Esophagus squamous epithelium (tissue), 5 donors: ENCODE measurements around the gene ZHX3. TPM values are rescaled to one million over a fixed set of nuclear protein-coding genes. Genes with fewer than 3 reads are reported as not detected.

Experiments used
- DNase-seq: peaks from one replicate; lab custom pipeline; 2025; lab: John Stamatoyannopoulos, UW
- H3K27ac ChIP-seq, 4 donors: fragments of 200-600 bp; sonication (generic); one replicate each; pipeline ENCODE4 v1.5.1; 2016 to 2019; ENCODE audit warnings: mild to moderate bottlenecking in 1 of 4
- H3K27me3 ChIP-seq, 4 donors: fragments of 200-600 bp; sonication (generic); 1 replicate in 3 of 4; 2 replicates in 1 of 4; pipeline versions ENCODE4 v1.5.1 to v1.6.0; 2017 to 2021; ENCODE audit warnings: antibody characterized with exemption in 1 of 4
- H3K36me3 ChIP-seq, 3 donors: fragments of 200-600 bp; sonication (generic); one replicate each; pipeline ENCODE4 v1.5.1; 2016 to 2019
- H3K4me1 ChIP-seq, 3 donors: fragments of 200-600 bp; sonication (generic); one replicate each; pipeline ENCODE4 v1.5.1; 2017 to 2019
- H3K4me3 ChIP-seq, 4 donors: fragments of 200-600 bp; sonication (generic); 1 replicate in 3 of 4; 2 replicates in 1 of 4; pipeline ENCODE4 v1.5.1; 2016 to 2019; ENCODE audit warnings: mild to moderate bottlenecking in 2 of 4, moderate library complexity in 1 of 4
- H3K9me3 ChIP-seq, 3 donors: fragments of 200-600 bp; sonication (generic); one replicate each; pipeline ENCODE4 v1.5.1; 2016 to 2019
- CTCF ChIP-seq, 6 experiments: fragments of 450-650 bp in 4 of 6; fragments of 200-600 bp in 2 of 6; sonication (generic) in 2 of 6; IDR thresholded peaks; one replicate each; pipeline ENCODE4 v1.5.1; 2016 to 2019; ENCODE audit warnings: antibody characterized with exemption in 6 of 6, mild to moderate bottlenecking in 4 of 6, moderate library complexity in 4 of 6
- POLR2A ChIP-seq, 4 donors: fragments of 450-650 bp; IDR thresholded peaks; one replicate each; pipeline ENCODE4 v1.6.1; 2017; ENCODE audit warnings: antibody characterized with exemption in 4 of 4, mild to moderate bottlenecking in 4 of 4, moderate library complexity in 3 of 4
- WGBS, 2 donors: methylation state at CpG; one replicate each; pipeline ENCODE4 v1.1.5; 2018; 5-methylcytosine and 5-hydroxymethylcytosine counted together
- intact Hi-C: fragments of 100-400 bp; cut with DNase I; formaldehyde crosslinking; loops from one replicate; pipeline ENCODE4 v1.15.0; 2022
- total RNA-seq, 4 donors: library from RNA; depleted of rRNA; stranded (reverse); fragments of >200 nt; gene quantifications; one replicate each; pipeline ENCODE4 v1.1.0, GENCODE V29; 2016
- donor health status: DM: yes; HTN: yes; CAD: no.

ZHX3 gene
- total RNA-seq, 4 donors from 2014 or later = 13.6 to 30.3 (median 15.5) TPM

- Histone ChIP-seq H3K9me3 (no peaks in the 10 kb centered on the region), H3K27ac (peak overlapping the region; percentile 67 to 84 (median 78)), H3K27me3 (no peaks in the 10 kb centered on the region), H3K36me3 (peaks cover 5 to 83% (median 15%) of the 10 kb centered on the region in 3 donors), H3K4me1 (peaks cover 5 to 81% (median 22%) of the 10 kb centered on the region in 3 donors), H3K4me3 (no peak overlapping the region)
- TF ChIP-seq POLR2A (IDR thresholded peaks at IDR 0.05) = no peak
- peak; percentile 73 to 97 (median 94) for TF ChIP-seq CTCF (IDR thresholded peaks at IDR 0.05)
- intact Hi-C loops = loop anchor here (5.0 to 10.0 kb wide), 3 partner anchors 59 to 232 kb away; partner anchors contain the start of gene LPIN3
- DNase-seq = no peak
- 13% methylated on average over 8 to 9 of the region's 9 CpGs for WGBS, 2 donors
Measured at GRCh38 chr20:41173161-41173721, 144.3 kb downstream of the ZHX3 start.

- H3K27ac ChIP-seq = peak overlapping the region; percentile 67 to 90 (median 82)
- intact Hi-C loops = loop anchor here (5.0 to 10.0 kb wide), 3 partner anchors 60 to 232 kb away; partner anchors contain the start of gene LPIN3
- TF ChIP-seq POLR2A (IDR thresholded peaks at IDR 0.05) (no peak), CTCF (IDR thresholded peaks at IDR 0.05) (no peak)
- H3K36me3 ChIP-seq = peaks cover 10 to 90% (median 16%) of the 10 kb centered on the region in 3 donors
- no peak overlapping the region for H3K4me3 ChIP-seq
- no peaks in the 10 kb centered on the region for H3K27me3 ChIP-seq
- WGBS, 2 donors = 40 to 73% methylated on average over 10 of the region's 18 CpGs
- no peak for DNase-seq
- no peaks in the 10 kb centered on the region for H3K9me3 ChIP-seq
- peaks cover 5 to 74% (median 22%) of the 10 kb centered on the region in 3 donors for H3K4me1 ChIP-seq
Measured at GRCh38 chr20:41172296-41173140, 145.0 kb downstream of the ZHX3 start.

- Histone ChIP-seq H3K4me3 (no peak overlapping the region), H3K27ac (peak overlapping the region; percentile 67 to 90 (median 82)), H3K4me1 (peaks cover 5 to 67% (median 20%) of the 10 kb centered on the region in 3 donors), H3K36me3 (peaks cover 17 to 96% (median 23%) of the 10 kb centered on the region in 3 donors), H3K9me3 (no peaks in the 10 kb centered on the region), H3K27me3 (no peaks in the 10 kb centered on the region)
- no peak for DNase-seq
- intact Hi-C loops = loop anchor here (5.0 to 10.0 kb wide), 3 partner anchors 60 to 233 kb away; partner anchors contain the start of gene LPIN3
- 36 to 55% methylated on average over 3 of the region's 3 CpGs for WGBS, 2 donors
- TF ChIP-seq POLR2A (IDR thresholded peaks at IDR 0.05) (no peak), CTCF (IDR thresholded peaks at IDR 0.05) (no peak)
Measured at GRCh38 chr20:41171736-41172295, 145.7 kb downstream of the ZHX3 start.

GRCh38 chr20:41170386-41171105 lies 147.0 kb downstream of the ZHX3 start:
- DNase-seq = no peak
- intact Hi-C loops = loop anchor here (5.0 to 10.0 kb wide), 3 partner anchors 62 to 234 kb away; partner anchors contain the start of gene LPIN3

More at GRCh38 chr20:41170386-41171105, 147.0 kb downstream of the ZHX3 start:
- Histone ChIP-seq H3K27me3 (no peaks in the 10 kb centered on the region), H3K36me3 (peaks cover 29 to 96% (median 34%) of the 10 kb centered on the region in 3 donors), H3K4me1 (peaks cover 5 to 55% (median 20%) of the 10 kb centered on the region in 3 donors), H3K4me3 (no peak overlapping the region), H3K9me3 (no peaks in the 10 kb centered on the region), H3K27ac (peak overlapping the region; percentile 32 to 90 (median 82))
- no peak for TF ChIP-seq POLR2A (IDR thresholded peaks at IDR 0.05)
- no peak for TF ChIP-seq CTCF (IDR thresholded peaks at IDR 0.05)
- WGBS, 2 donors = 94 to 98% methylated on average over 6 of the region's 6 CpGs
